ENCODE measurements around the gene STK39. TPM values are rescaled to one million over a fixed set of nuclear protein-coding genes. Genes with fewer than 3 reads are reported as not detected.
"Not testable (repeated sequence)": the region's sequence is repeated elsewhere in the genome, so short reads cannot be mapped to it uniquely, and the experiment has no call there.

Gene STK39
- 24.6 TPM for total RNA-seq
- long read RNA-seq, transcript STK39-201 (18 exons, 3,820 nt) = major isoform, 38 of 76 reads
- long read RNA-seq, partial matches to known transcripts = 10 of 76 reads
- long read RNA-seq, other reads (novel, unspliced or antisense) = 28 of 76 reads

GRCh38 chr2:168247341-168248261, at the start of gene STK39:
Gene STK39 (minus strand): TSS chr2:168247595. CDS start chr2:168247435, 160 bp downstream.
- intact Hi-C loops (cut with DNase I) = loop anchor here (5.0 kb wide), 1 partner anchor 110 kb away; no protein-coding TSS in a partner anchor
- DNase-seq (ENCODE audit: low spot score) = peak; percentile 81

- DNase-seq (ENCODE audit: low spot score) = no peak
These were observed 47.7 kb upstream of the STK39 start for GRCh38 chr2:168295051-168295450.

GRCh38 chr2:168294409-168294808, 47.0 kb upstream of the STK39 start:
- DNase-seq (ENCODE audit: low spot score) = no peak
- intact Hi-C loops (cut with DNase I) = no loop called here

More at GRCh38 chr2:168295051-168295450, 47.7 kb upstream of the STK39 start:
- intact Hi-C loops (cut with DNase I) = no loop called here

DNA sequence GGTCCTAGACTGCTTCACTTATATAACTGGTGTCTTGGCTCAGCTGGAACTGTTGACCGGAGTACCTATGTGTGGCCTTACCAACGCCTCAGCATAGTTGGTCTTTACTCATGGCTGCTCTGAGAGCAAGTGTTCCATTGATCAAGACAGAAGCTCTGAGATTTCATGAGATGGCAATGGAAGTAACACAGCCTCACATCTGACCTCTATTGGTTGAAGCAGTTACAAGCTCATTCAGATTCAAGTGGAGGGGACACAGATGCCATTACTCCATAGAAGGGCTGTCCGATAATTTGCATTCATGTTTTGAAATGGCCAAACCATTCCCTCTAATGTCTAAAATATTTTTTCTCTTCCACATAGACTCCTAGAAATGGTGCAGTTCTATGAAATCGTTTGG, 46.4 kb upstream of the STK39 start:
- intact Hi-C loops (cut with DNase I) = no loop called here
- no peak for DNase-seq (ENCODE audit: low spot score)

GRCh38 chr2:168290391-168290790, 43.0 kb upstream of the STK39 start:
- intact Hi-C loops (cut with DNase I) = no loop called here
- no peak for DNase-seq (ENCODE audit: low spot score)

DNA sequence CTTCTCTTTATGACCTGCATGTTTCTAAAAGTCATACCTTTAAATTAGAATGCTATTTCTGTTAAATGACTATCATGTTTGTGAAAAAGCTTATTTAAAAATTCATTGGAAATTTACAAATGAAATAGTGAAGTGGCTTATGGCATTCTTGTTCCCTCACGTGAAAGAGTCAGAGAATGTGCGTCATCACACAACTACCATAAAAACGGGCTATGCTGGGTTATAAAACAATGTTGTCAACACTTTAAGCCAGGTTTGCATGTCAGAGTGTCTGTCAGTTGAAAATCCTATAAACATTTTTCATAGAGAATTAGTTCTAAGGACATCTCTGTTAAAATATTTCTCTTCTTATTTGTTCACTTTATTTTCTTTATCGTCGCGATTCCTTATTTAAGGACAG, 42.5 kb upstream of the STK39 start:
- no peak for DNase-seq (ENCODE audit: low spot score)
- intact Hi-C loops (cut with DNase I) = no loop called here

DNA sequence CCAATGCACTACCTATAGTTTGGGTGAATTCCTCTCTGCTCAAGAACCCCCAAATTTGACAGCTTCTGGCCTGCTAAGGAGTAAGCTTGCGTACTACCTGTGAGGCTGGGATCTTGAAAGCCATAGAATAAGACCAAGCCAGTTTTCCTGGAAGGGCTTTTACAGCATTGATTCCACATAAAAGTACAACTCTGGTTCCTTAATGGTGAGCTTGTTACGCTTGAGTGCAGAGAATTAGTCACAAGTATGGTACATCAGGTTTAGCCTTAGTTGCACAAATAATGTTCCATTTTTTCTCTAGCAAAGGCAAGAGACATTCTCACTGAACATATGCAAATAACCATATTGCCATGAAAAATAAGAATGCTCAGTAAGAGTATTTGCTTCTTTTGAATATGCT, 39.1 kb upstream of the STK39 start:
- DNase-seq (ENCODE audit: low spot score) = no peak
- intact Hi-C loops (cut with DNase I) = no loop called here

GRCh38 chr2:168278424-168278888, 31.1 kb upstream of the STK39 start:
- no peak for DNase-seq (ENCODE audit: low spot score)
- intact Hi-C loops (cut with DNase I) = no loop called here

- intact Hi-C loops (cut with DNase I) = no loop called here
- DNase-seq (ENCODE audit: low spot score) = no peak
These were observed 29.9 kb upstream of the STK39 start for GRCh38 chr2:168277276-168277675.

DNA sequence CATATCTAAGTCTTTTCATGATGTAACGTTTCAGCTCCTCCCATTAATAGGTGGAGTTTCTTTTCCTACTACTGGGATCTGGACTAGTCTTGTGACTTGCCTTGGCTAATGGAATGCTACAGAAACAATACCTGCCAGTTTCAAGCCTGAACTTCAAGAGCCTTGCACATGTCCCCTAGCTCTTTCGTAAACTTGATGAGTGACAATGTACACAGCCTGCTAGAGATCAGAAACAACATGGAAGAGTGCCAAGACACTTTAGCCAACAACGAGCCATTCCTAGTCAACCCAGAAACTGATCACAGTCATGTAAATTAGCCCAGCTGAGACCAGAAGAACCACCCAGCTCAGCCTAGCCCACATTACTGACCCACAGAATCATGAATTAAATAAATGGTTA, 24.8 kb upstream of the STK39 start:
- no peak for DNase-seq (ENCODE audit: low spot score)
- intact Hi-C loops (cut with DNase I) = no loop called here

- intact Hi-C loops (cut with DNase I); DNase-seq (ENCODE audit: low spot score): not testable (repeated sequence)
These were observed 15.5 kb upstream of the STK39 start for GRCh38 chr2:168262926-168263325.

DNA sequence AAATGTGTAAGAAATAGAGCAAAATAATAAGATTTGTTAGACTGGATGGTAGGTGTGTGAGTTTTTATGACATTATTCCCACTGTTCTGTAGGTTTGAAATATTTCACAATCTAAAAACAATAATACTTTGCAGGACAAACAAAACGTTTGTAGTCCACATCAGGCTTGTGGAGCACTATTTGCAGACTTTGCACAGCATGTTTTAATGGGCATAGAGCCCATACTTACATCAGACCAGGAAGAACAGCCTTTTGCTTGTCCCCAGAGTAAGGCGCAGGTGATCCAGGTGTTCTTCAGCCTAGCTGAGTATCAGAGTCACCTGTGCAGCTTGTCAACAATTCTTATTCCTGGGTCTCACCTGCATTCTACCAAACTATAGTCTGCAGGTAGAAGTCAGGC, 9.1 kb upstream of the STK39 start:
- intact Hi-C loops (cut with DNase I) = no loop called here
- DNase-seq (ENCODE audit: low spot score) = no peak

GRCh38 chr2:168255866-168256265, 8.5 kb upstream of the STK39 start:
- intact Hi-C loops (cut with DNase I) = no loop called here
- no peak for DNase-seq (ENCODE audit: low spot score)

- DNase-seq (ENCODE audit: low spot score) = no peak
- intact Hi-C loops (cut with DNase I) = no loop called here
These were observed 7.7 kb upstream of the STK39 start for GRCh38 chr2:168255103-168255502.

- intact Hi-C loops (cut with DNase I) = no loop called here
- no peak for DNase-seq (ENCODE audit: low spot score)
These were observed 7.0 kb upstream of the STK39 start for GRCh38 chr2:168254158-168254935.

DNA sequence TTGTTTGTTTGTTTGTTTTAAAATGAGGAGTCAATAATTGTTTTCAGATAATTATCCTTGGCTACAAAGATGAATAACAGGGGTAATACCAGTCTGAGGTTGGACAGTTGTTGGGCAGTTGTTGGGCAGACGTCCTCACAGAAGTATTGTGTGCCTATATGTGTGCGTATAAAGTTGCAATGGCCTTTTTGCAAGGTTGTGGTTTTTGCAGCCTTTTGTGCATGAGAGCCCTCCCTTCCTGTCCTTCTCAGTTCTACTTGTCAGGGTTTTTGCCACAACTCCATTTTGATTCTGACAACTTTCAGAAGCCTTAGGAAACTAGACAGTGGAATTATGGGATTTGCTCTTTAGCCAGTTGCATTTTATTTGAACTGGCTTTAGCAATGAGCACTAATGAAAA, 6.0 kb upstream of the STK39 start:
- DNase-seq (ENCODE audit: low spot score) = no peak
- intact Hi-C loops (cut with DNase I) = no loop called here

DNA sequence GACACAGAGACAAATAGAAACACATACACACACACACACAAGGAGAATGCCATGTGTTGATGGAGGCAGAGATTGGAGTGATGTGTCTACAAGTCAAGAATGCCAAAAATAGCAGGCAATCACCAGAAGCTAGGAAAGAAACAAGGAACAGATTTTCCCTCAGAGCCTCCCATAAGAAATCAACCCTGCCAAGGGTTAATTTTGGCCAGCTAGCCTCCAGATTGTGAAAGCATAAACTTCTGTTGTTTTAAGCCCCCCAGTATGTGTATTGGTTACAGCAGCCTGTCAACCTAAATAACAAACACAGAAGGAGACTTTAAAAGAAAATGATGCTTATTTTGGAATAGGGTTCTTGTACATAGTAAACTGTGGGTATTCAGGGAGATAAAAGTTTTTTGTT, 5.6 kb upstream of the STK39 start:
- intact Hi-C loops (cut with DNase I) = no loop called here
- DNase-seq (ENCODE audit: low spot score) = no peak

DNA sequence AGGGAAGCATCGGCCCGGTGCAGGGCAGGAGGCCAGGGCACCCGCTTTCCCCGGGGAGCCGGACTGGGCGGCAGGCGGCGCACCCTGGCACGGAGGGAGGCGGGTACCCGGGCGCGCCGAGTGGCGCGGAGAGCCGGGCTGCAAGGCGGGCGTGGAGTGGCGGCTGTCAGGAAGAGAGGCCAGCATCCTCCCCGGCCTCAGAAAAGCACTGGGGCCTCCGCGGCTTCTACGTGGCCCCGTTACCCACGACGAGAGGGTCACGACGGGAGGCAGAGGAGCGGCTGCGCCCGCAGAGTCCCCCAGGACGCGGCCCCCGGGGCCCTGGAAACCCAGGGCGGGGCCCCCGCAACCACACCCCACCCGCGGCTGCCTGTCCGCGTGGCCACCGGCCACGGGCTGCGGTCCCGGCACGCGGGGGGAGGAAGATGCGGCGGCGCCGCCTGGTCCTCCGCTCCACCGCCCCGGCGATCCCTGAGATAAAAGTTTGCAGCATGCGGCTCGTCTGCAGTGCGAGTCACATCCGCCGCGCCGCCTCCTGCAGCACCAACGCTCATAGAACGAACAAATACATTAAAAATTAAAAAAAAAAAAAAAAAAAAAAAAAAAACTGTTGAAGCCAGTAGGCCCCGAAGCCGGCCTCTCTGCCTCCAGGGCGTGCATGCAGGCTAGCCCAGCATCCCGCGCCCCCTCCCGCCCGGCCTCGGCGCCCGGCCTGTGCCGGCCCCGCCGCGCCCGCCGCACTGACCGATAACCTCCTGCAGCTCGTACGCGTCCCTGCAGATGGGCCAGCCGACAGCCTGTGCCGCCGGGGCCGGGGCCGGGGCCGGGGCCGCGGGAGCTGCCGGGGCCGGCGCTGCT, 683 bp downstream of the STK39 start:
- intact Hi-C loops (cut with DNase I) = loop anchor here (5.0 kb wide), 1 partner anchor 109 kb away; no protein-coding TSS in a partner anchor
- peak; percentile 87 for DNase-seq (ENCODE audit: low spot score)

- intact Hi-C loops (cut with DNase I) = loop anchor here (5.0 kb wide), 1 partner anchor 109 kb away; no protein-coding TSS in a partner anchor
- no peak for DNase-seq (ENCODE audit: low spot score)
These were observed 1.3 kb downstream of the STK39 start for GRCh38 chr2:168246072-168246482.
